ENCODE results near the gene CFAP157. TPM values are rescaled to one million over a fixed set of nuclear protein-coding genes. Genes with fewer than 3 reads are reported as not detected.

Gene CFAP157
- total and polyA plus RNA-seq, 2 of the 13 experiments (the other 11 are each of a cell fraction or from before 2014, with no cell fraction given) = 0.07 TPM; not detected in 1

DNA sequence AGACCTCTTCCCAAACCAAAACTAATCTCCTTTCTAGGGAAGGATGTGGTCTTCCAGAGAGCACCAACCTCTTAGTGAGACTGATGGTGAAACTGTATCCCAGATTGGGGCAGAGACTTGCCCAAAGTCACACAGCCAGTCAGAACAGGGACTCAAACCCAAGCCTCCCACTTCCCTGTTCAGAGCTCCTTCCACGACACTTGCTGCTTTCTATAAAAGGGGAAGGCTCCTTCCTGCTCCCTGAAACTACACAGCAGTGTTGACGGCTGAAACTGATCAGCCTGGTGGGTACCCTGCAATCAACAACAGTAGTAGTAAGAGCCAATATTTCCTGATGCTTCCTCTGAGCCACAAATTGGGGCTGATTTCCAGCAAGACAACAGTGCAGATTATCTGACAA is 26.8 kb downstream of the CFAP157 start (continued):
- TF ChIP-seq, protein P1, sequence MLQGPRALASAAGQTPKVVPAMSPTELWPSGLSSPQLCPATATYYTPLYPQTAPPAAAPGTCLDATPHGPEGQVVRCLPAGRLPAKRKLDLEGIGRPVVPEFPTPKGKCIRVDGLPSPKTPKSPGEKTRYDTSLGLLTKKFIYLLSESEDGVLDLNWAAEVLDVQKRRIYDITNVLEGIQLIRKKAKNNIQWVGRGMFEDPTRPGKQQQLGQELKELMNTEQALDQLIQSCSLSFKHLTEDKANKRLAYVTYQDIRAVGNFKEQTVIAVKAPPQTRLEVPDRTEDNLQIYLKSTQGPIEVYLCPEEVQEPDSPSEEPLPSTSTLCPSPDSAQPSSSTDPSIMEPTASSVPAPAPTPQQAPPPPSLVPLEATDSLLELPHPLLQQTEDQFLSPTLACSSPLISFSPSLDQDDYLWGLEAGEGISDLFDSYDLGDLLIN (CRISPR knock-in tag; IDR thresholded peaks at IDR 0.05; ENCODE audit: borderline replicate concordance) = no peak
- TF ChIP-seq, protein P2, sequence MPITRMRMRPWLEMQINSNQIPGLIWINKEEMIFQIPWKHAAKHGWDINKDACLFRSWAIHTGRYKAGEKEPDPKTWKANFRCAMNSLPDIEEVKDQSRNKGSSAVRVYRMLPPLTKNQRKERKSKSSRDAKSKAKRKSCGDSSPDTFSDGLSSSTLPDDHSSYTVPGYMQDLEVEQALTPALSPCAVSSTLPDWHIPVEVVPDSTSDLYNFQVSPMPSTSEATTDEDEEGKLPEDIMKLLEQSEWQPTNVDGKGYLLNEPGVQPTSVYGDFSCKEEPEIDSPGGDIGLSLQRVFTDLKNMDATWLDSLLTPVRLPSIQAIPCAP (CRISPR knock-in tag; IDR thresholded peaks at IDR 0.05; ENCODE audit: low read depth) = no peak
- no peak for TF ChIP-seq GRHL1 (CRISPR knock-in tag; conservative IDR thresholded peaks at IDR 0.05)

DNA sequence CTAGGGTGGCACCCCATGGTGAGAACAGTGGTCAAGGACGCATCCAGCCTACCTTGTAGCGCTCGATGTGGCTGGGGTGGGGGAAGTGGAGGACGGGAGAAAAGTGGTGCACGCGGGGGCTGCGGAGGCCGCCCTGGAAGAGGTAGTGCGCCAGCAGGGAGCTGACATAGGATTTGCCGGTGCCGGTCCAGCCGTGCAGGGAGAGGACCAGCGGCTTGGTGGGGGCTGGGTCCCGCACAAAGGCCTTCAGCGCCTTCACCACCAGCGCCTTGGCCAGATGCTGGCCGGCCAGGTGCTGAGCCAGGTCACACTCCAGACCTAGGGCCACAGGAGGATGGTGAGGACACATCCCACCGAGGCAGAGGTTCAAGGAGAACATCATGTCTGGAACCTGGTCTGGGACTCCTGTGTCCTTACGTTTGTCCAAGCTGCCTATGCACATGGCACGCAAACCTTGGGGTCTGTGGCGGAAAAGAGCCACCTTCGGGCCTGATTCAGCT is 27.5 kb downstream of the CFAP157 start:
- peak overlapping the region; percentile 57 to 77 (median 74); a peak in 5 of 6 replicates for H3K4me3 ChIP-seq (replicated peaks in 1 of 3; ENCODE audit: insufficient read depth in 1 of 3, low read depth in 2 of 3, low read length in 3 of 3)
- no peak for ATAC-seq
- in situ Hi-C loops (cut with HindIII; ENCODE audit: extremely low pct_ligation_motif_present, low pct_unique_long_range_greater_than_20kb) = loop anchor here (10.0 kb wide), 1 partner anchor 229 kb away; no protein-coding TSS in a partner anchor
- TF ChIP-seq HOXD1 (CRISPR knock-in tag; IDR thresholded peaks at IDR 0.05) = no peak
- TF ChIP-seq ZNF350 (CRISPR knock-in tag; IDR thresholded peaks at IDR 0.05; ENCODE audit: borderline replicate concordance, low read depth) = peak; percentile 12; the same call in 1 of the 2 replicates
- TF ChIP-seq KLF16 (CRISPR knock-in tag; IDR thresholded peaks at IDR 0.05) = no peak
- peak; percentile 12; the same call in 1 of the 2 replicates for TF ChIP-seq ZNF747 (CRISPR knock-in tag; IDR thresholded peaks at IDR 0.05; ENCODE audit: borderline replicate concordance)
- TF ChIP-seq FOXC1 (CRISPR knock-in tag; IDR thresholded peaks at IDR 0.05; ENCODE audit: borderline replicate concordance) = 0 out of 2 replicates have a peak, but pooled peaks have one; percentile 14
- 0 out of 2 replicates have a peak, but pooled peaks have one; percentile 24 for TF ChIP-seq KMT2B (CRISPR knock-in tag; IDR thresholded peaks at IDR 0.05)
- TF ChIP-seq ZNF451 (CRISPR knock-in tag; IDR thresholded peaks at IDR 0.05) = 0 out of 2 replicates have a peak, but pooled peaks have one; percentile 4
- TF ChIP-seq NAIF1 (CRISPR knock-in tag; IDR thresholded peaks at IDR 0.05; ENCODE audit: borderline replicate concordance) = no peak
- TF ChIP-seq ZNF136 (CRISPR knock-in tag; IDR thresholded peaks at IDR 0.05; ENCODE audit: low read depth) = peak; percentile 63; the same call in 1 of the 2 replicates
- TF ChIP-seq NFATC3 (CRISPR knock-in tag; IDR thresholded peaks at IDR 0.05) = 0 out of 2 replicates have a peak, but pooled peaks have one; percentile 32
- TF ChIP-seq ZBTB38 (CRISPR knock-in tag; IDR thresholded peaks at IDR 0.05) = peak; percentile 65; the same call in 1 of the 2 replicates
- TF ChIP-seq CBX5 (CRISPR knock-in tag; IDR thresholded peaks at IDR 0.05; ENCODE audit: borderline replicate concordance) = peak; percentile 31; the same call in 1 of the 2 replicates
- no peak for TF ChIP-seq NFE2 (CRISPR knock-in tag; IDR thresholded peaks at IDR 0.05)
- 0 out of 2 replicates have a peak, but pooled peaks have one; percentile 34 for TF ChIP-seq KDM2A (CRISPR knock-in tag; IDR thresholded peaks at IDR 0.05; ENCODE audit: borderline replicate concordance, low read depth)

More for the DNA sequence above, 27.5 kb downstream of the CFAP157 start:
- Histone ChIP-seq H3K4me1 (ENCODE audit: insufficient read depth, low read length) (peaks cover 31% of the 10 kb centered on the region), H3K27ac (ENCODE audit: extremely low read length, insufficient read depth, low read length) (peak overlapping the region; percentile 71), H3K79me2 (ENCODE audit: insufficient read depth, low read length) (no peaks in the 10 kb centered on the region), H3K27me3 (ENCODE audit: control insufficient read depth in 1 of 2, insufficient read depth in 2 of 2, low read length in 2 of 2) (peaks cover 4 to 14% of the 10 kb centered on the region in 2 experiments; a peak in 3 of 5 replicates), H4K20me1 (ENCODE audit: insufficient read depth, low read length) (no peaks in the 10 kb centered on the region), H2AFZ (ENCODE audit: low read length) (no peak overlapping the region), H3K4me2 (ENCODE audit: low read depth, low read length) (peak overlapping the region; percentile 73), H3K9me3 (ENCODE audit: low read length) (no peaks in the 10 kb centered on the region), H3K9ac (ENCODE audit: insufficient read depth, low read depth, low read length) (peak overlapping the region; percentile 76), H3K36me3 (replicated peaks in 1 of 2; ENCODE audit: control insufficient read depth in 1 of 2, insufficient read depth in 2 of 2, low read length in 2 of 2) (no peaks in the 10 kb centered on the region)
- CTCF ChIA-PET (ENCODE audit: low intra/inter-chr PET ratio, low total read pairs) = interaction anchor here (1.9 to 3.9 kb wide), 2 partner anchors 51 to 144 kb away, joined by 10 to 33 read pairs; partner anchors contain the start of gene CDK9
- no peak for DNase-seq (ENCODE audit: low spot score)
- POLR2A ChIA-PET = interaction anchor here (0.8 to 1.5 kb wide), 12 partner anchors 18 to 283 kb away, joined by 3 to 11 read pairs (median 5); partner anchors contain the start of genes CDK9, LRSAM1, PTRH1 and RPL12
- WGBS (ENCODE audit: low lambda C conversion rate) = 93% methylated on average over 5 of the region's 22 CpGs
- intact Hi-C loops (cut with micrococcal nuclease; ENCODE audit: unreplicated experiment) = loop anchor here (1.0 to 2.0 kb wide), 2 partner anchors 69 to 144 kb away; partner anchors contain the start of gene FPGS
- no TSS peak for BruUV-seq (replicated peaks)
- peak; percentile 49 for FAIRE-seq
